Raji (cell line): ENCODE measurements around the gene MAGI2.

Source experiments
- POLR2A ChIP-seq: IDR thresholded peaks from 2 replicates; pipeline ENCODE4 v1.6.1; 2011; ENCODE audit warnings: low read depth, low read length, control low read depth; ENCODE audit not compliant: insufficient read depth

Gene MAGI2

DNA sequence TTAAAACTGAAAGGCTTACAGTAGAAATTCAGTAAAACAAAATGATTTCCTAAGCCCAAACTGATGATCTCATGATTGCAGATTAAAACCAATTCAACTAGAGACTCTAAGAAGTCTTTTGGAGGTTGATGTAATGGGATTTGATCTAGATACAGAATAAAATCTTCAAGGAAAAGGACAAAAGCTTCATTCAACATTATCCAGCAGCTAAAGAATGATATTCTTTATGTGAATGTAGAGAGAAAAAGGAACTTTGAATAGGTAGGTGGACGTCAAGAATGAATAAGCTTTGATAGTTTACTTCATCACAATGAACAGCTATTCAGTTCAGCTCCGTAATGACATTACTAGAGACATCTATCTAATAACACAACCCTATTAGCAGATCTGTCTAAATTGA is 910.5 kb downstream of the MAGI2 start:
- no peak for TF ChIP-seq POLR2A

DNA sequence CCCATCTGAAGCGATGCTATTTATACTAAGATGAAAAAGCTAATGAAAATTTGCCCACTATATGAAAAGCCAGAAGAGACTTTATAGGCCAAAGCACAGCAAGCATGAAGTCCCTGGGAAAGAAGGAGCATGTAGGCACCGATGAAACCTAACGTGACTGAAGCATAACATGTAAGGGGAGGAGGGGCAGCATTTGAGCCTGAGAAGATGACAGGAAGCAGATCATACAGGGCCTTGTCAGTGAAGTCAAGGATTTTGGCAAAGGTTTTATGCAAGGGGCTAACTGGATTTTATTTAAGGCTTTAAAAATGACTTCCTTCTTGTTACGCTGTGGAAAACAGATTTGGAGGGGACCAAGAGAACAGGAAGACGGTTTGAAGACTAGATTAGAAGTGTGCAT is 910.9 kb downstream of the MAGI2 start:
- TF ChIP-seq POLR2A = no peak

DNA sequence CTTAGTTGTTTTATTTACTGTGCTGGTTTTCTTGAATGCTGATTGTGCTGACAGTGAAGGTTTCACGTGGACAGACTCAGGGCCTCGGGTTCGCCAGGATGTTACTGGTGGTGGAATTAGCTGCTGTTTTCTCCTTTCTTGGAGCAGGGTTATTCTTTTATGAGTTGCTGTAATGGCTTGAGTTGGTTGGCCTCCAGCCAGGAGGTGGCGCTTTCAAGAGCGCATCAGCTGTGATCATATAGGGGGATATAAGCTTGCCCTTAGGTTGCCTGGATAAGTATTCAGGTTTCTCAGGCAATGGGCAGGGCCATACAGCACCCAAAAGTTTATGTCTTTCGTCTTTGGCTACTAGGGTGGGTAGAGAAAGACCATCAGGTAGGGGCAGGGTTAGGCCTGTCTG is 913.6 kb downstream of the MAGI2 start:
- TF ChIP-seq POLR2A = no peak

GRCh38 chr7:78535655-78536054 is 917.8 kb downstream of the MAGI2 start:
- no peak for TF ChIP-seq POLR2A

DNA sequence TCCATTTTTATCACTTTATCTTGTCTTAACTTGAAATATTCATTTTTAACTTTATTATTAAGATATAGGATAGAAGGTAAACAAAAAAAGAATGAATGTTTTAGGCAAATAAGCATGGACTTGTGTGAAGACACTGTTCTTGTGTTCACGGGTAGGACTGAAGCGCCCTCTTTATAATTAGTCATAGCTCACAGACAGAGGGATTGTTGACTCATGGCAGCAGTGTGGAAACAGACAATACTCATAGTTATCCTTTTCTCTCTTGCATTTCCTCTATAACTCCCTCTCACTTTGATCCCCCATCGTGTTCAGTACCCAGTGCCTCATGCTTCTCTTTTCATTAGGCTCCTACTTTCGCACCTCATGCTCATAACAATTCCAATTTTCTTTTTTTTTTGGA is 923.1 kb downstream of the MAGI2 start:
- no peak for TF ChIP-seq POLR2A

- TF ChIP-seq POLR2A = no peak
Observed at GRCh38 chr7:78529392-78529791, 924.1 kb downstream of the MAGI2 start.

DNA sequence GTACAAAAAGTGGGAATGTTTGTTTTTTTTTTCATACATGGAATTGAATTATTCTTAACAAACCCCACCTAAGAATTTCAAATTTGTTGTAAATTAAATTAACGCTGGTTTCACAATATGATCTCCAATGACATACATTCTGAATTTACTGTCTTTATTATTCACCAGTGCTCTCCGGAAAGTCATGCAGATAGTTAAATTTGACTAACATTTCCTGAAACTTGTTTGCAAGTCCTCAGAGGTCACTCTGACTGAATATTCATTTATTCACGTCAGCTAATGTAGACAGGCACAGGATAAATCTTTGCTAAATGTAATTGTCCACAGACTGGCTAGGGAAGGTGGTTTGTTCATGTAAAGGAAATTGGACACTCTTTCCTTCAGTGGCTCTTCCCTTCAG is 924.5 kb downstream of the MAGI2 start:
- TF ChIP-seq POLR2A = no peak

GRCh38 chr7:78523930-78524329 is 929.5 kb downstream of the MAGI2 start:
- no peak for TF ChIP-seq POLR2A

GRCh38 chr7:78521961-78522360 is 931.5 kb downstream of the MAGI2 start:
- TF ChIP-seq POLR2A = no peak

DNA sequence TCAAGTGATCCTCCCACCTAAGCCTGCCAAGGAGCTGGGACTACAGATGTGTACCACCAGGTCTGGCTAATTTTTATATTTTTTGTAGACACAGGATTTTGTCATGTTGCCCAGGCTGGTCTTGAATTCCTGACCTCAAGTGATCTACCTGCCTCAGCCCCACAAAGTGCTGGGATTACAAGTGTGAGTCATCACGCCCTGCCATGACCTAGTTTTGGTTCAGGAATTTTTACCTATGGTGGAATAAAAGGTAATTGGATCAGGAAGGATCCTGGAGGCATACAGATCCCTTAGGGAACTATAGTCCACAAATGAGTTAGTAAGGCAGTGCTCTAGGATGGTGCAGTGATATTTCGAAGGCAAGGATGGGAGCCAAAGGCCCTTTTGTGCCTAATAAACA is 937.0 kb downstream of the MAGI2 start:
- TF ChIP-seq POLR2A = no peak

DNA sequence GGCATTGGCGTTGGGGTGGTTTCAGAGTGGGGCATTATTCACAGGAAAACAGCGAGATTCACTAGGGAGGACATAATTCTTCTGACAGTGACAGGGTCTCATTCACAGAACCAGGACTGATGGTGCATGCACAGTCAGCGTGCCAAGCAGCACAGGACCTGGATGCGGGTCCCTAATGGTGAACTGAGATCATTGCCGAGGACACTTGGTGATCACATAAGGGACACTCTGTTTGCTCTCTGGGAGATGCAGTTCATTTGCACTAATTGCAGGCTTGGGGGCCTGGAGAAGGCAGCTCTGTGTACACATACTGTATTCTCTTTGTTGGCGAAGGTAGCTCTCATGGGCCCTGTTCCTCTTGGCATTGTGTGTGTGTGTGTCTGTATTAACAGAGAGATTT is 938.8 kb downstream of the MAGI2 start:
- TF ChIP-seq POLR2A = no peak

DNA sequence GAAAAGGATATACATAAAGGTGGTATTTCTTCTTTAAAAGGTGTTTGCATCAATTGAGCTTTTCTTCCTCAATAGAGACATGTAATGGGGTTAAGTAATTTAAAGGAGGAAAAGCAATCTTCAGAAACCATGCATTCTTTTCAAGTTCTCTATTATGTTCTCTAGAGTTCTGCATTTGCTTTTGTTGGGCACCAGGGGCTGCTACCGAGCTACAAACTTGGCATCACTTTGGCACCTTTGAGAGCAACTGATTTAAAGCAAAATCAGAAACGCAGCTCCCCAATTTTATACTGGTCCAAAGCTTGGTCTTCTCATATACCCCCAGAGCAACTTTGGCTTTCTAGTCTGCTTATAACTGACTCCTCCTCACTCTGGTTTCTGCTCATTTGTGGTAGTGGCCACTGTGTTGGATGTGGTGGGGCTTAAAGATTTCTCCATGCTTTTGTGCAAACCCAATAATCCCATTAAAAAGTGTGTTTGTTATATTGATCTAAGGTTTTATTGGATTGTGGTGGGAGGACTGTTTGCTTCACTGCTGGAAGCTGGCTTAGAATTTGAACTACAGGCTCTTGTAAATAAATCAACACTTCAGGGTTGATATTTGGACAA is 942.8 kb downstream of the MAGI2 start:
- TF ChIP-seq POLR2A = no peak

GRCh38 chr7:78501064-78501463 is 952.4 kb downstream of the MAGI2 start:
- TF ChIP-seq POLR2A = no peak

GRCh38 chr7:78499971-78500370 is 953.5 kb downstream of the MAGI2 start:
- no peak for TF ChIP-seq POLR2A

- TF ChIP-seq POLR2A = no peak
Observed at GRCh38 chr7:78499283-78499682, 954.2 kb downstream of the MAGI2 start.

DNA sequence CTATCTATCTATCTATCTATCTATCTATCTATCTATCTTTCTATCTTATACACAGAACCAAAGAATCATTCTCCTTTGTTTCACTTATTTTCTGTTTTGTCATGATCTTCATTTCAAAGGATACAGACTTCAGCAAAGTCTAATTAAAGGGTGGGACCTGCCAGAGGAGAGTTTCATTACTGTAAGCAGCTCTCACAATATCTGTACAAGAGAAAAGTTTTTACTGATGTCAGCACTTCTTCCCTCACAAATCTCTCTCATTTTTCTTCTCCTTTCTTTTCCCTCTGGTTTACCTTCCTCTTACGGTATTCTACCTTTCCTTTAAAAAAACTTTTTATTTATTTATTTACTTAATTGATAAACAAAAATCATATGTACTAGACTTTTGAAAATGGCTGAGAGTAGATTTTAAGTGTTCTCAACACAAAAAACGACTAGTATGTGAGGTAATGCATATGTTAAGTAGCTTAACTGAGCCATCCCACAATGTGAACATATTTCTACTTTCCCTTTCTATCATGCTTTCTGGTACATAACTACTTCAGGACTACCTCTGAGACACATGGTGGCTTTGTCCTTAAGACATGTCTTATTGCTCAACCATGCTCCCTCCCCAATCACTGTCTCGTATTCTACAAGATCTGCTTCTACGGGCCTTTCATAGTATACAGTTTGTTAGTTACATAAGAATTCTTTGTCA is 955.6 kb downstream of the MAGI2 start:
- no peak for TF ChIP-seq POLR2A

- TF ChIP-seq POLR2A = no peak
Observed at GRCh38 chr7:78496096-78496630, 957.3 kb downstream of the MAGI2 start.
